PFSK-1 (cell line): Measurements from ENCODE around the gene ABCA1.

ENCODE experiments used
- FOXP2 ChIP-seq: optimal IDR thresholded peaks from 2 replicates; pipeline ENCODE3; 2011; ENCODE audit warnings: borderline replicate concordance, control low read depth, inconsistent platforms; ENCODE audit not compliant: insufficient read depth; ENCODE audit errors: extremely low read length, extremely low read depth
- POLR2AphosphoS5 ChIP-seq: IDR thresholded peaks from 2 replicates; pipeline ENCODE4 v1.6.1; 2012; ENCODE audit warnings: low read depth, mild to moderate bottlenecking, control low read depth, low read length, moderate library complexity
- SIN3A ChIP-seq: IDR thresholded peaks from 2 replicates; pipeline ENCODE4 v1.6.1; 2012; ENCODE audit warnings: mild to moderate bottlenecking, low read length, moderate library complexity, borderline replicate concordance; ENCODE audit not compliant: insufficient read depth
- TAF1 ChIP-seq: IDR thresholded peaks from 2 replicates; pipeline ENCODE4 v1.6.1; 2012; ENCODE audit warnings: low read length, control low read depth, borderline replicate concordance; ENCODE audit not compliant: insufficient read depth
- TF ChIP-seq, protein P1 (sequence below), 2 experiments: IDR thresholded peaks; 2 replicates each; pipeline versions ENCODE4 v1.6.1 to v1.8.0; 2011 to 2012; ENCODE audit warnings: low read depth in 2 of 2, low read length in 2 of 2, control low read depth in 1 of 2, inconsistent platforms in 1 of 2, mild to moderate bottlenecking in 1 of 2, moderate library complexity in 1 of 2; ENCODE audit not compliant: insufficient read depth in 1 of 2

DNA sequence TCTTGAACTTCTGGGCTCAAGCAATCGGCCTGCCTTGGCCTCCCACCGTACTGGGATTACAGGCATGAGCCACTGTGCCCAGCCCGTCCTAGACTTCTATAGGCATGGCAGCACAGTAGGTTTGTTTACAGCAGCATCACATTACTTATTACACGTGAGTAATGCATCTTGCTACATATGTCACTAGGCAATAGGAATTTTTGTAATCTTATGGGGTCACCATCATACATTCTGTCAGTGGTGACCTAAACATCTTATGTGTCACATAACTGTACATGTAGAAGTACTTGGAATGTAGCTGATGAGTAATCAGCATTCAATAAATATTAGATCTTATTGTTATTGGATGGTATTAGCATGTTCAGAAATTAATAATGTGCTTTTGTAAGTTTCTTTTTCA lies 22.9 kb upstream of the ABCA1 start:
- TF ChIP-seq, protein P1, sequence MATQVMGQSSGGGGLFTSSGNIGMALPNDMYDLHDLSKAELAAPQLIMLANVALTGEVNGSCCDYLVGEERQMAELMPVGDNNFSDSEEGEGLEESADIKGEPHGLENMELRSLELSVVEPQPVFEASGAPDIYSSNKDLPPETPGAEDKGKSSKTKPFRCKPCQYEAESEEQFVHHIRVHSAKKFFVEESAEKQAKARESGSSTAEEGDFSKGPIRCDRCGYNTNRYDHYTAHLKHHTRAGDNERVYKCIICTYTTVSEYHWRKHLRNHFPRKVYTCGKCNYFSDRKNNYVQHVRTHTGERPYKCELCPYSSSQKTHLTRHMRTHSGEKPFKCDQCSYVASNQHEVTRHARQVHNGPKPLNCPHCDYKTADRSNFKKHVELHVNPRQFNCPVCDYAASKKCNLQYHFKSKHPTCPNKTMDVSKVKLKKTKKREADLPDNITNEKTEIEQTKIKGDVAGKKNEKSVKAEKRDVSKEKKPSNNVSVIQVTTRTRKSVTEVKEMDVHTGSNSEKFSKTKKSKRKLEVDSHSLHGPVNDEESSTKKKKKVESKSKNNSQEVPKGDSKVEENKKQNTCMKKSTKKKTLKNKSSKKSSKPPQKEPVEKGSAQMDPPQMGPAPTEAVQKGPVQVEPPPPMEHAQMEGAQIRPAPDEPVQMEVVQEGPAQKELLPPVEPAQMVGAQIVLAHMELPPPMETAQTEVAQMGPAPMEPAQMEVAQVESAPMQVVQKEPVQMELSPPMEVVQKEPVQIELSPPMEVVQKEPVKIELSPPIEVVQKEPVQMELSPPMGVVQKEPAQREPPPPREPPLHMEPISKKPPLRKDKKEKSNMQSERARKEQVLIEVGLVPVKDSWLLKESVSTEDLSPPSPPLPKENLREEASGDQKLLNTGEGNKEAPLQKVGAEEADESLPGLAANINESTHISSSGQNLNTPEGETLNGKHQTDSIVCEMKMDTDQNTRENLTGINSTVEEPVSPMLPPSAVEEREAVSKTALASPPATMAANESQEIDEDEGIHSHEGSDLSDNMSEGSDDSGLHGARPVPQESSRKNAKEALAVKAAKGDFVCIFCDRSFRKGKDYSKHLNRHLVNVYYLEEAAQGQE (IDR thresholded peaks at IDR 0.05; ENCODE audit: insufficient read depth in 1 of 2, low read depth in 2 of 2, low read length in 2 of 2), result no peak
- TF ChIP-seq POLR2AphosphoS5 (no peak), SIN3A (no peak), TAF1 (no peak), FOXP2 (no peak)
